Neural progenitor cell (in vitro differentiated cells): Measurements from ENCODE around the gene PIGB.
"Not testable (repeated sequence)": the region's sequence is repeated elsewhere in the genome, so short reads cannot be mapped to it uniquely, and the experiment has no call there.

Source experiments
- CTCF ChIP-seq: fragments of 200-600 bp; sonication (generic); IDR thresholded peaks from 2 replicates; pipeline ENCODE4 v1.5.1; 2017; ENCODE audit warnings: antibody characterized with exemption, mild to moderate bottlenecking
- EZH2 ChIP-seq: fragments of 200-600 bp; sonication (generic); IDR thresholded peaks from 2 replicates; pipeline ENCODE4 v1.6.1; 2017; ENCODE audit warnings: antibody characterized with exemption, mild to moderate bottlenecking, moderate library complexity

- not testable (repeated sequence) for TF ChIP-seq CTCF, EZH2
These were observed 81.0 kb downstream of the PIGB start for GRCh38 chr15:55400050-55400449.
